Measurements from ENCODE around the gene LRRC43.

Gene LRRC43

GRCh38 chr12:122226366-122227125, 43.6 kb downstream of the LRRC43 start:
- DNase-seq = no peak

DNA sequence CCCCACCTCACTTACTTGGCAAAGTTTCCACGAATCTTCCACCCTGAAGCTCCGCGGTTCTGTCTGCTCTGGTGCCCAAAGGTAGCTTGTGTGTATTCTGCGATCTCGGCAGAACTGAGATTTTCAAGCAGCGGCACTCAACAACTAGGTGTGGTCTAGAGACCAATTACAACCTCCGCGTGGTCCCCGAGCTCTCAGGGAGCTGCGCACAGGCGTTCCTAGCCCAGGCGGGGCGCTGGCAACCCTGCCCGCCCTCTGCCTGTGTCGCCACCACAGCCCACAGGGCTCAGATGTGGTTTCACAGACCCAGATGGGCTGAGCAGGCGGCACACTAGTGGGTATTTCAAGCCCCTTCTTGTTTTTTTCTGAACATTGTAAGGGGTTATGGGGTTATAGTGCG, 44.4 kb downstream of the LRRC43 start:
- no peak for DNase-seq

GRCh38 chr12:122228092-122228491, 45.2 kb downstream of the LRRC43 start:
- DNase-seq = no peak

- no peak for DNase-seq
These were observed 47.9 kb downstream of the LRRC43 start for GRCh38 chr12:122230798-122231197.

- DNase-seq = no peak
These were observed 49.8 kb downstream of the LRRC43 start for GRCh38 chr12:122232691-122233090.

DNA sequence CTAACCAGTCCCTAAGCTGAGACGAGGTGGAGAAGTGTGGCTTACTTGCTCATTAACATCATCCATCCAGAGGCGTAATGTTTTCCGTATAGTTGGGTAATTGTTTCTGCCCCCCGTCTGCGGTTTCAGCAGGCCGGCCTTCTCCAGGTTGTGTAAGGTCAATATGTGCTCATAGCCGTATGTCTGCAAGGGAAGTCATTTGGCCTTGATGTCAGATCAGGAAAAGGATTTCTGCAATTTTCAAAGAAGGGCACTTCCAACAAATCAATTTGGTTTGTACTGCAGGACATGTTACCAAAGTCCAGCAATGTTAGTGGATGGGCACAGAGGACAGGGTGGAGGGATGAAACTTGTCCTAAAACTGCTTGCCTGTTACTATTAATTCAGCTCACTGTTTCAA, 52.8 kb downstream of the LRRC43 start:
- DNase-seq = no peak

- no peak for DNase-seq
These were observed 55.9 kb downstream of the LRRC43 start for GRCh38 chr12:122238861-122239260.

DNA sequence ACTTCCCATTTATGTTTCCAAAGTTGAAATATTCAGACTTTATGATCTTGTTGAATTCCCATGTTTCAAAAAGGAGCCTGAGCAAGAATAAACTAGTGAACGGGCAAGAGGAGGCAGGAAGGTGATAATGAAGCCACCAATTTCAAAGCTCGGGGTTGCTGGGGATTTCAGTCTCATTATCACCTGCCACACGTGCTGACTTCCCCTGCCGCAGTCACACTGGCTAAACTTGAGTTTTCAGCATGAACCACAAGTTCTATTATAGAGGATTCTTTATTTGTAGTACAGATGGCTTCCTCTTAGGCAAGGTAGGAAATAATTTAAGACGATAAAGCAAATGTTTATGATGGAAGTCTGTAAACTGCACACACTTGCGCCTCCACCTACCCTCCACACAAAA, 61.0 kb downstream of the LRRC43 start:
- DNase-seq = no peak

DNA sequence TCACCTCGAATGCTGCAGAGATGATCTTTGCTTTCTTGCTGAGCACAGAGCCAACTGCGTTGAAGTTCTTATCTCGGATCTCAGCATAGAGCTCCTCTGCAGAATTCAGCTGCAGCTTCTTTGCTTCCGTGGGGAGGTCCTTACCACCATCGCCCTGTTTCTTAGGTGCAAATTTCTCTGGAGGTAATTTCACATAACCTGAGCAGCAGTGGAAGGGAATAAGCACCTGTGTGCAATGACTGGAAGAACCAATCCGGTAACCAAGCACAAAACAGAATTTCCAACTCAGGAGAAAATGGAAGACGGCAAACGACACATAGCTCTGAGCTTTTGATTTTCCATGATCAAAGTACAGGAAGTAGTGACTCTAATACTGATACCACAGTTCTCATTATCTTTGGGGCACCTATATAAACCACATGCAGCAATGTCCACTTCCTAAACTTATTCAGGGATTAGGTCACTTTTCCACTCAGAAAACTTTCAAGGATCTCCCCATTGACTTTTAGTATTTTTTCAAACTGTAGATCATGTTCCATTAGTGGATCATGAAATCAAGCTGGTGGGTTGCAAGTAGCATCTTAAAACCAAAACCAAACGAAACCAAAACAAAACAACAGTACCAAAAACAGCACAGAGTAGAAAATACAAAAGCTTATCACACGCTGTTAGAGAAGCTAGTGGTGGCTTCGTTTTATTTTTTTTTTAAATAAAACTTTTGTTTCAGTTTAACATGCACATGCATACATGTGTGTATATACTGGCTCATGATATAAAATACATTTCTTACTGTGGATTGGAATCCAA, 61.8 kb downstream of the LRRC43 start:
- DNase-seq = no peak

- no peak for DNase-seq
These were observed 62.6 kb downstream of the LRRC43 start for GRCh38 chr12:122245553-122245952.

DNA sequence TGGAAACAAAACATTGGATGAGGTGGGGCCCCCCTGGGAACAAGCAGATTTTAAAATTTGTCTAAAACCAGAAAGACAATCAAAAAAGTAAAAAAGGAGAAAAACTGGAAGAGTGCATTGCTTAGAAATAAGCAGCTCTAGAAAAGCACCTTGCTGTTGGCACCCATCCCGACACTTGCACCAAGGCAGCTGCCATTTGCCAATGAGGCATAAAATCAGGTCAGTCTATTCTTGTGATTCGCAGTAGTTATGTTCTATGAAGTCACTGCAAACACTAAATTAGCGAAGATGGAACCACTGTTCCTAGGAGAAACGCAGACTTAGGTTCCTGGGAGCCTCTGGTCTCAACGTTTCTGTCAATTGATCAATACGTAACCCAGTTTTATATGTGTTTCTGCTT, 67.1 kb downstream of the LRRC43 start:
- DNase-seq = no peak

DNA sequence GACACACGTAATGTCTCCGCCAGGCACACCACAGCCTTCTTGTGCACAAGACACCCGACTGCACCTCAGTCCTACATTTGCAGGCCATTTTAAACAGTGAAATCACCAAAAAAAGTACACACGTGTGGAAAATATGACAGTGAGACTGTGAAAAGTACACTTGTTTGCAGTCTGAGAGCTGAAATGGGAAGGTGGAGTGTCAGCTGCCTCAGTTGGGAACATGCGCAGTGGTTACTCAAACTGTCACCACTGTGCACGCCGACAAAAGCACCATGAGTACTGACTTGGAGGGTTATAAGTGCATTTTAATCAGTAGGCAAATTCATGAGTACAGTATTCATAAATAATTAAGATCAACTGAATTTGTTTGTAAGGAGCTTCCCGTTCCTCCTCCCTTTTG, 67.6 kb downstream of the LRRC43 start:
- no peak for DNase-seq
